Hematopoietic multipotent progenitor cell treated with erythropoietin and hydrocortisone succinate and interleukin-3 and kit ligand, for 15 days (in vitro differentiated cells): ENCODE data around the gene TACR1.
"Not testable (repeated sequence)": the region's sequence is repeated elsewhere in the genome, so short reads cannot be mapped to it uniquely, and the experiment has no call there.

Source experiments
- DNase-seq: peaks from one replicate; pipeline ENCODE4 v3.0.0-alpha.2; 2015; ENCODE audit warnings: low spot score

TACR1 gene

GRCh38 chr2:75194184-75194868 is 5.0 kb downstream of the TACR1 start:
- no peak for DNase-seq

GRCh38 chr2:75192496-75192895 is 6.8 kb downstream of the TACR1 start:
- no peak for DNase-seq

- DNase-seq: no peak
Measured at GRCh38 chr2:75190271-75190990, 8.9 kb downstream of the TACR1 start.

- no peak for DNase-seq
Measured at GRCh38 chr2:75186821-75187220, 12.5 kb downstream of the TACR1 start.

GRCh38 chr2:75182606-75183005 is 16.7 kb downstream of the TACR1 start:
- DNase-seq: no peak

GRCh38 chr2:75180476-75180875 is 18.8 kb downstream of the TACR1 start:
- no peak for DNase-seq

GRCh38 chr2:75177427-75177826 is 21.9 kb downstream of the TACR1 start:
- no peak for DNase-seq

- no peak for DNase-seq
Measured at GRCh38 chr2:75175456-75175855, 23.9 kb downstream of the TACR1 start.

- no peak for DNase-seq
Measured at GRCh38 chr2:75174981-75175380, 24.3 kb downstream of the TACR1 start.

GRCh38 chr2:75174519-75174918 is 24.8 kb downstream of the TACR1 start:
- DNase-seq: no peak

GRCh38 chr2:75173740-75174139 is 25.6 kb downstream of the TACR1 start:
- no peak for DNase-seq

- DNase-seq: not testable (repeated sequence)
Measured at GRCh38 chr2:75171423-75171822, 27.9 kb downstream of the TACR1 start.

GRCh38 chr2:75170889-75171288 is 28.4 kb downstream of the TACR1 start:
- DNase-seq: no peak

GRCh38 chr2:75168186-75168585 is 31.1 kb downstream of the TACR1 start:
- no peak for DNase-seq

GRCh38 chr2:75166491-75166890 is 32.8 kb downstream of the TACR1 start:
- DNase-seq: no peak

- no peak for DNase-seq
Measured at GRCh38 chr2:75162897-75163296, 36.4 kb downstream of the TACR1 start.

- no peak for DNase-seq
Measured at GRCh38 chr2:75162259-75162658, 37.1 kb downstream of the TACR1 start.

- no peak for DNase-seq
Measured at GRCh38 chr2:75157435-75157834, 41.9 kb downstream of the TACR1 start.

GRCh38 chr2:75155115-75155514 is 44.2 kb downstream of the TACR1 start:
- DNase-seq: no peak

GRCh38 chr2:75153221-75153620 is 46.1 kb downstream of the TACR1 start:
- DNase-seq: no peak

GRCh38 chr2:75152243-75152642 is 47.1 kb downstream of the TACR1 start:
- not testable (repeated sequence) for DNase-seq

- DNase-seq: not testable (repeated sequence)
Measured at GRCh38 chr2:75147884-75148283, 51.4 kb downstream of the TACR1 start.

GRCh38 chr2:75146606-75147332 is 52.6 kb downstream of the TACR1 start:
- no peak for DNase-seq
